GM21786 (cell line): ENCODE results near the gene FURIN.
"Not testable (repeated sequence)": the region's sequence is repeated elsewhere in the genome, so short reads cannot be mapped to it uniquely, and the experiment has no call there.

Experiments
- ATAC-seq: cut with Tn5 transposase; IDR thresholded peaks from one replicate; pipeline ENCODE4 v1.9.1; 2021; ENCODE audit not compliant: unreplicated experiment

FURIN gene

DNA sequence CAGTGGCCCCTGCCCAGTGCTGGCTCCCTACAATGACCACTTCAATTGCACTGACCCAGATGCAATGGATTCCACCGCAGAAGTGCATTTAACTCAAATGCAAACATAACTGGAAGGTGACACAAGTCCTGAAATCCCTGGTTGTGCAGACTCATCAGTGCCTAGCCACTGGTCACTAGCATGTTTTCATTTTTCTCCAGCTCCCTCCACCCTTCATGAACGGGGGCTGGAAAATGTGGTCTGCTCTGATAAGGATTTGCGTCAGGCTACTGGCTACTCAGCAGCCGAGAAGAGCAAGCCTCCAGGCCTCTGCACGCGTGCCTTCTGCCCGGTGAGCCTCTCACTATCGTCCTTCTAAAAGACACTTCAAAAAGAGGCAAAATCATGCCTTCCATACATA, 27.4 kb upstream of the FURIN start:
- ATAC-seq = no peak

DNA sequence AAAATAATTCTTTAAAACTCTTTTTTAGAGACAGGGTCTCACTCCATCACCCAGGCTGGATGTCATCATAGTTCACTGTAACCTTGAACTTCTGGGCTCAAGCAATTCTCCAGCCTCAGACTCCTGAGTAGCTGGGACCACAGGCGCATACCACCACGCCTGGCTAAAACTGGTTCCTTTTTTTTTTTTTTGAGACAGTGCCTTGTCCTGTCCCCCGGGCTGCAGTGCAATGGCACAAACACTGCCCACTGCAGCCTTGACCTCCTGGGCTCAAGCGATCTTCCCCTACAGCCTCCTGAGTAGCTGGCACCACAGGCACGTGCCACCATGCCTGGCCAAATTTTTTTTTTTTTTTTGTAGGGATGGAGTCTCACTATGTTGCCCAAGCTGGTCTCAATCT, 23.7 kb upstream of the FURIN start:
- no peak for ATAC-seq

DNA sequence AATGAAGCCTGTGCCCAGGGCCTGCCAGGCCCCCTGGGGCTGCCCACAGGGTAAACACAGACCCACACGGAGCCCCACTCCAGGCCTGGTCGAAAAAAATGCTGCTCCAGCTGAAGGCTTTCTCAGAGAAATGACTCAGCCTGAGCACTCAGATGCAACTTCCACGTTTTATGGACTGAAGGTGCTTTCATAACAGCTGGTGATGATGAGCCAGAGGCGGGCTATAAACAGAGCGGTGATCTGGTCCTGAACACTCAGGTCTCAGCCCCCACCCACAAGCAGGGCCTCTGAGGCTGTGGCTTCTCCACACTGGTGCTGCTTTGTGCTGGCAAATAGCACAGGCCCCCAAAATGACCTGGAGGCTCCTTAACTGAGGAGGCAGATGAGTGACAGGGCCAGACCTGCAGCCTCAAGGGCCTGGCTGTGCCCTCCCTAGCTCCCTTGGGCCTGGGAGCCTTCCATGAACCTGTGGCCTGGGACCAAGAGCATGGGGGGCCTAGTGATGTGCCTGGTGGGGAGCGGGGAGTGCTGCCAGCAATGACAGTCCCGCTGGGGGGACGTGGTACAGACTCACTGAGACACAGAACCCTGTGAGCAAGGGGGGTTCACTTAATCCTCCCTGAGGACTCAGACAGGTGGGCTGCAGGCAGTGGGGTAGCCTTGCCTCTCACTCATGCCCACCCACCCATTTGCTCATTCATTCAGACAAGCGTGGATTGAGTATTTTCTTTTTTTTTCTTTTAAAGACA, 23.0 kb upstream of the FURIN start:
- peak; percentile 90 for ATAC-seq

DNA sequence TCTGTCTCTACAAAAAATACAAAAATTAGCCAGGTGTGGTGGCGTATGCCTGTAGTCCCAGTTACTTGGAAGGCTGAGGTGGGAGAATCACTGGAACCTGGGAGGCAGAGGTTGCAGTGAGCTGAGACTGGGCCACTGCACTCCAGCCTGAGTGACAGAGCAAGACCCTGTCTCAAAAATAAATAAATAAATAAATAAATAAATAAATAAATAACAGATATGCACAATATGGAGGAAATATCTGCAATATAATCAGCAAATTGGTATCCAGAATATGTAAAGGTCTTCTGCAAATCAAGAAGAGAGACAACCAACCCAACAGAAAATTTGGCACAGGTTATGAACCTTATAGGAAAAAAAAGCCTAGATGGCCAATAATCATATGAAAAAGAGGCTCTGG, 19.0 kb upstream of the FURIN start:
- ATAC-seq = not testable (repeated sequence)

DNA sequence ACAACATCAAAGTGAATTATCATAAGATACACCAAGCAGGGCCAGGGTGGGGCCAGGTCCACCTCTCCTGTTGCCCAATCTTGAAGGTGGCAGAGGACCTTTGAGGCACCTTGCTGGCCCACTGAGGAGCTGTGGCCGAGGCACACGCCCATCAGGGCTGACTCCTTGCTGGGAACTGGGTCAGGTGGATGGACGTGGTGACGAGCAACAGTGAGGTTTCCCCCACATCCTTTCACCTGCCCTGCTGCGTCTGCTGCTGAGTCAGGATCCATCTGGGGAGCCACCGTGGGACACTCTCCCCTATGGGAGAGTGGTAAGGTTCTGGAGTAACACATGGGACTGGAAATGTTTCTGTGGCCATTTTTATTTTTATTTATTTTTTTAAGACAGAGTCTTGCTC, 17.3 kb upstream of the FURIN start:
- no peak for ATAC-seq

DNA sequence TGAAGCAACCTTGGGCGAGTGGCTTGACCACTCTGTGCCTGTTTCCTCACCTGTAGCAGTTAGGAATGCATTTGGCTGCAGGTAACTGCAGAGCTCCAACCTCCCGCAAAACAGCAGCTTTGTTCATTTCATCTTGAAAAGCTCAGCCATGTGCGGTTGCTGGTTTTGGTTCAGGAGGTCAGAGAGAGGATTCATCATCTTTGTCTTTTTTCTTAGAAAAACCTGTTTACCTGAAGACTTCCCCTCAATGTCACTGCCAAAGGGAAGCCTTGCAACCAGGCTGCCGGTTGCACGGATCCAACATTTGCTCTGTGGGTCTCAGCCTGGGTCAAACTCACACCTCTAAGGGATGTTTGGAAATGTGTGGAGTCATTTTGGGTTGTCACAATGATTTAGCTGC, 16.4 kb upstream of the FURIN start:
- no peak for ATAC-seq

DNA sequence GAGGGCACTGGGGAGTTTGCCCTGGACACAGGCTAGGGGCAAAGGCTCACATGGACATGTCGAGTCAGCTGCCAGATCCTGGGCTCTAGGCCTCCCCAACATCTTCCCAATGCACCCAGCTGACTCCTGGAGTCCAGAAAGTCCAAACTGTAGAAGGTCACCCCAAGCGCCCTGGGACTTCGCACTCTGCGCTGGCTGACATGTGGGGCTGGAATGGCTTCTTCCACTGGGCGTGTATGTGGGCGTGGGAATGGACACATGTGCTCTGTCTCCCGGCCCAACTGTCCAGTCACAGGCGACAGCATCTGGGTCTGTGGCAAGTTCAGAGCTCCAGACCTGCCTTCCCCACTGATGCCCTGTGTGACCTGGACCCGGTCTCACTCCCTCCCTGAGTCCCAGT, 13.2 kb upstream of the FURIN start:
- no peak for ATAC-seq

DNA sequence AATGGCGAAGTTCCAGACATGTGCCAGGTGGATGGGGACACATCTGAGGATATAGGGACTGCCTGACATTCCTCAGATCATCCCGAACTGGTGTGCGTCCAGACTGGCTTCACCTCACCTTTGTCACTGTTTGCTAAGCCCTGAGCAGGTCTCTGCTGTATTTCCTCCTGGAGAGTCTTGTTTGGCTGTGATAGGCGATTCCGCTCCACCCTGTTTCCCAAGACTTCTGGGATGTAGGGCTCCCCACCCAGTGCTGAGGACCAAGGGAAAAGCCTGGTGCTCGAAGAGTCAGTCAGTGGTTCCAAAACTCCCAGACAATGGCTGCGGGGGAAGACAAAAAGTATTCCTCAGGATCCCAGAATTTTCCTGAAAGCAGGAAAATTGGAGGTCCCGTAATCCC, 11.1 kb upstream of the FURIN start:
- no peak for ATAC-seq

DNA sequence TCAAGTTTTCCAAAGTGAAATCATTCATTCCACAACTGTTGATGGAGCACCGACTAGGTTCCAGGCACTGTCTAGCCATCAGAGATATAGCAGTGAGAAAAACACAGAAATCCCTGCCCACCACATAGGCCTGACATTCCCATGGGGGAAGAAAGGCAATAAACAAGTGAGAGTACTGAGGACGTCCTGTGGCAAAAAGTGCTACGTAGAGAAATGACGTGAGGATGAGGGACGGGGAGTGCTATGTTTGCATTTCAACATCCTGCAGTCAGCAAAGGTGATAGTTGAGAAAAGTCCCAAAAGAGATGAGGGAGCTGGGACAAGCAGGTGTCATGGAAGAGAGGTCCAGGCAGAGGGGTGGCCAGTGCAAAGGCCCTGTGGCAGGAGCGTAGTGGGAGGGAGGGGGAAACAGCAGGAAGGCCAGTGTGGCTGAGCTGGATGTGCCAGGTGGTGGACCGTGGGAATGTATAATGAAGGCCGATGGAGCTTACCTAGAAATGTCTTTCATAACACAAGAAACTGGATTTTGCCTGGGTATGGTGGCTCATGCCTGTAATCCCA, 10.4 kb upstream of the FURIN start:
- no peak for ATAC-seq

DNA sequence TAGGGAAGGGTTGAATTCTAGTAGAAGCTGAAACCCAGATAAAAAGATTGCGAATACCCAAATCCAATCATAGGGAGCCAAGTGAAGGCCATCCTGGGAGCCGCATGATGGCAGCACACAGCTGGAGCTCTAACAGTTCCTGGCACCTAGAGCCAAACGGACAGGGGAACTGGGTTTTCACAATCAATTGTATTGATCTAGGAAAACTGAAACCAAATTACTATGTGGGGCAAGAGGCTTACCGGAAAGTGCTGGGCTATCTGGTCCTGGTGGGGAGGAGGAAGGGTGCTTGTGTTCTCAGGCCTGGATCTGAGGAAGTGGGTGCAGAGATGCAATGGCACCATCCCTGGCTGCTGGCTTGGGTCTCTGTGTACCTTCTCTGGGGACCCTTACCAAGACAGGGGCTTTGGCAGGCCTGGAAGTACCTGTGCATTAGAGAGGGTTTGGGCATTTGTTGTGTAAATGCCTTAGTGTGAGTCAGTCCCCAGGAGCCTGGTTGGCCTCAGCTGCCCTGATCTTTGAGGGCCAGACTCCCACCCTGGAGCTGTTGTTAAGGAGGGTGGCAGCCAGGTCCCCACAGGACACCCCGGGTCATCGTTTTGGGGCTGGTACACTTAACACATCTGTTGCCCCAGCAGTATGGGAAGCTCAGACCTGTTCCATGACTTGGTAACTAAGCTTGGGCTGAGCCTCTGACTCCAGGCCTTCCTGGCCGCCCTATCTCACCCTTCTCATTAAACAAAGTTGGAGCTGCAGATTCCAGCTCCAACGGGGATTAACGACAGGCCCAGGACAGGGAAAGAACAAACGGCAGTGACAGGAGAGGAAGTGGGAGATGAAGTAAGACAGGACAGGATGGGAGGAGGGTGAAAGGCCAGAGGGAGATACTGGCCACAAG, 8.9 kb upstream of the FURIN start:
- ATAC-seq = no peak

DNA sequence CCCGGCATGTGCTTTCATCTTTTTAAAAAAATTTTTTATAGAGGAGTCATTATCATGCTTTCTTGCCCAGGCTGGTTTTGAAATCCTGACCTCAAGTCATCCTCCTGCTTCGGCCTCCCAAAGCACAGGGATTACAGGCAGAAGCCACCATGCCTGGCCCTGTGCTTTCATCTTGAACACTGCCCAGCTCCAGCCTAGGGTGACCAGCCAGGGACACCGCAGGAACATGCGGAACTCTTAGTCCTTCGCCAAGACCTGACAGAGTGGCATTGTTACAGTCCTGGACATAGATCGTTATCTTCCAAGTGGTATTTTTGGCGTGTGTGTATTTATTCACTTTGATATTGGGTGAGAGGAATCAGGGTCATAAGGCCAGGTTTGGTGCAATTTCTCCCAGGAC, 7.9 kb upstream of the FURIN start:
- ATAC-seq = no peak

DNA sequence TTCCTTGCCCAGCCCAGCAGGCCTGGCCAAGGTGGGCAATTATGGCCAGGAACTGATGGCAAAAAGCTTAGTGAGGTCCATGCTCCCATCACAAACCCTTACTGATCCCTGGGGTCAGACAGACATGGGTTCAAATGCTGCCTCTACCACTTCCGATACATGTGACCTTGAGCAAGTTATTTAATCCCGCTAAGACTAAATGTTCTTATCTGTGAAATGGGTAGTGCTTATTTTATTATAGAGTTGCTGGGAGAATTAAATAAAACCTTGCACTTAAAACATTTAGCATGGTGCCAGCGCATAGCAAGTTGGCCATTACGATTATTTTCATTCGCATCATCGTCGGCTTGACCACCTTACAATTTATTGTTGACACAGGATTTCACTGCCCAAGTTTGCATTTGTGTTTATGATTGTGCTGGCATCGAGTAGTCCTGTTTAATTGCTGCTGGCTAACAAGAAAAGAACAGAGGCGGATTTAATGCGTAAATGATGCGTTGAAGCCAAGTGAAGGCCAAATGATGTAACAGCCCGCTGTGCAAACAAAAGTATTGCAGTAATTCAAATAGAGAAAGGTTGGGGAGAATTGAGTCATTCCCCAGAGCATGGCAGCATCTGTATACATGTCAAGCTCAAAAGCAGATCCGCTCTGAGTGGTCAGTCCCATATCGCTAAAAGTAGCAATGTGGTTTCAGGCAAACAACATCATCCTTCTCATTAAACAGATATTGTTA, 7.3 kb upstream of the FURIN start:
- ATAC-seq = no peak

DNA sequence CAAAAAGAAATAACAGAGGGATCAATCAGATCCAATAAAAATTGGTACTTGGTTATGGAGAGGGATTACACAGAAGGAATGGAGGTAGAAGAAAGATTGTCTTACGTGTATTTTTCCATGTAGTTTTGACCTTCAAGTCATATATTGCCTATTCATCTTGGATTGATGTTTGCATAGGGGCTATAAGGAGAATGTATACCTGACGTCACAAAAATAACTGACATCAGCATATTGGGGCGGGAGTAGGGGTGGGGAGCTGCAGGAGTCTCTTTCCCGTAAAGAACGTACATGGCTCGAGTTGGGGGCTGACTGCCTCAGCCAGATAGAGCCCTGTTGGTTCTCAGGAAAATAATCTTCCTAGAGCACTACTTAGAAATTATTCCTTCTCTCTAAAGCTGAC, 5.9 kb upstream of the FURIN start:
- ATAC-seq = no peak

DNA sequence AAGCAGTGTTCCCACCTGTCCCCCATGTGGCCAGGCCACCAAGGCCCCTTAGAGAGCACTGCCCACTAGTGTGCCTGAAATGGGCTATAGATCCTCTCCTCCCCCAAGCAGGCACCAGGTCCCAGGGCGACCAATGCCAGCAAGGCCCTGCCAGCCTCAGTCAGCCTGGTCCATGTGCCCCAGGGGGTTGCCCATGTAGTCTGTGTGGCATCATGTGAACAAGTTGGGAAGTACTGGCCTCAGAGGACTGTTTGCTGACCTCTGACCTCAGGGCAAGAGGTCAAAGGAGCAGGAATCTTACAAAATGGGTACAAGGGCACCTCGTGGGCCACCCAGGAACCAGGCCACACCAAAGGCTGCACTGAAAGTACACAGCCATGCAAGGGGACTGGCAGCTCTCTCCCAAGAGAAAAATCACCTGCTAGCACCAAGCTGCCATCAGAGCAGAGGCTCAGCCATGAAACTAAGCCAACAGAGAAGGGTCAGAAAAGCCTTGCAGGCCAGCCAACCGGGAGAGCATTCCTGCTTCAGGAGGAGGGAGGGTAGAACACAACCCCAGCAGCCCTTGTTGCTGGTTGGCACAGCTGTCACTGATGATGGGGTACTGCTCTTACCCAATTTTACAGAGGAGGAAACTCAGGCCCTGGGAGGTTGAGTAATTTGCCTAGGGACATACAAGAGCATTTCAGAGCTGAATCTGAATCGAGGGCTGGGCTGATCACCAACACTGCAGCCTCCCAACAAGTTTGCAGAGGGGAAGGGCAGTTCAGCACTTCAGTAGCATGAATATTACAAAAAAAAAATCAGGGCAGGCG, 5.2 kb upstream of the FURIN start:
- no peak for ATAC-seq

DNA sequence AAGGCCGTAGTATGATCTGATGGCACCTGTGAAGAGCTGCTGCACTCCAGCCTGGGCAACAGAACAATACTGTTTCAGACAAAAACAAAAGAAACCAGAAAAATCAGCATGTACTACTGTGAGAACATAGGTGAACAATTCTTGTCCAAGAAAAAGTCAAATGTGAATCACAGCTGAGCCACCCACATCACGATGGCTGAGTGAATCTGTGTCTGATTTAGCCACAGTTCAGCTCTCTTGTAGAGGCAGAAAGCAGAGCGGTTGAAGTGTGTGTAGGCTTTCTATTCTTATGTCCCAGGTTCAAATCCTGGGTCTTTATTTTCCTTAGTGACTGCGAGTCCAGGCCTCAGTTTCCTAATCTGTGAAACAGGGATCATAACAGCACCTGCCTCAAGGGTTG, 4.4 kb upstream of the FURIN start:
- no peak for ATAC-seq

DNA sequence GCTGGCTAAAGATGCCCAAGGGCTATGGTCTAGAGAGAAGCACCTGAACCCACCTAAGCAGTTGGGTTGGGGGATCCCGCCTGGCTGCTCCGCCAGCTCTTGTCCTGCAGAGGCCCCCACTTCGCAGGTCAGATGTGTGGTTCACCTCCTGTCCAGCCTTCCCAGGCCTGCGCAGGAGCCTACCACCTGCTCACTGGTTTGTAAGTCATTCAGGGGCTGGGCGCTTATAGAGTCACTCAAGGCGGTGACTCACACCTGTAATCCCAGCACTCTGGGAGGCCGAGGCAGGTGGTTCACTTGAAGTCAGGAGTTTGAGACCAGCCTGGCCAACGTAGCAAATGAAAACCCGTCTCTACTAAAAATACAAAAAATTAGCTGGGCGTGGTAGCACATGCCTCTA, 3.9 kb upstream of the FURIN start:
- no peak for ATAC-seq

DNA sequence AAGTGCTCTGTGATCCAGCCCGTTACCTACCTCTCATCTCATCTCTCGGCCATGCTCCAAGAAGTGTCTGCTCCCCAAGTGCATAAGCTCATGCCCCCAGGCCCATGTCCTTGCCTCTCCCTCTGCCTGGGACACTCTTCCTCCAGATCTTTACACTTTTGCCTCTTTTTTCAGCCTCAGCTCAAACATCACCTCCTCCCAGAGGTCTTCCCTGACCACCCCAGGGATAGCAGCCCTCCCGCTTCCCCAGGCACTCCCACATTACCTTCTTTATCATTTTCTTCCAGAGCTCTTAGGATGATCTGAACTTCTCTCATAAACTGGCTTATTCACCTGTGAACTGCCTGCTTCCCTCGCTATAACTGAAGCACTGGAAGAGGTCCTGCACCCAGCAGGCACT, 2.7 kb upstream of the FURIN start:
- no peak for ATAC-seq

DNA sequence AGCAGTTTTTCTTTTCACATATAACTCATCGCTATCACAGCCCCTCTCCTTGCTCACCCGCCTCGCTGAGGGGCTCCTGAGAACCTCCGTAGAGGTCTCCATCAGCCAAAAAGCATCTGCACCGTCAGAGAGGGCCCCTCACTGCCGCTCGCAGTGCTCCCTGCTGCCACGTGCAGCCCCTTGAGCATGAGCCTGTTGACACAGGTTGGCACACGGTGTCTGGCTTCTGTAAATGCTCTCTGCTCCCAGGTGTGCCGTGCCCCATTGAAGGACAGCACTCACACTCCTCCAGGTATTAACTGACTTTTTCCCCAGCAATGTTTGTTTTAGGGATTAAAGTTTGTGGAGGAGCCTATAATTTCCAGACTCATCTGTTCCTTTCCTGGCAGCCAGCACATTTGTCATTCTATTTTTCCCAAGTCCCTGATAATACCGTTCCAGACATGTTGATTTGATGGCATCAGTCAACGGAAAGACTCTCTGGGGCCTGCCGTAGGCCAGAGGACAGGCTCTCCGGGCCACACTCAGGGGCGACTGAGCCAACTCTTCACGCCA, 2.1 kb upstream of the FURIN start:
- ATAC-seq = no peak

DNA sequence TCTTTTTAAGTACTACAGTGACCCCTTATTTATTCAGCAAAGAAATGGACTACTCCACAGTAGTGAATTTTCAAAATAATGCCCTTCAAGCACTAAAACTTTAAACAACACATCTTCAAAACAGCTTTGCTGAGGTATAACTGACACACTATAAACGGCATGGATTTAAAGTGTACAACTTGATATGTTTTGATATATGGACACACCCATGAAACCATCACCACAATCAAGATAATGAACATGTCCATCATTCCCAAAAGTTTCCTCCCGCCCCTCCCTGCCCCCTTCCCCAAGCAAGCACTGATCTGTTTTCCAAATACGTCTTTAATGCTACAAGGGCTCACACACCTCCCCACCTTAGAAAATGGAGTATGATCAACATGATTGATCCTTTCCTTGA, 1.6 kb upstream of the FURIN start:
- no peak for ATAC-seq

DNA sequence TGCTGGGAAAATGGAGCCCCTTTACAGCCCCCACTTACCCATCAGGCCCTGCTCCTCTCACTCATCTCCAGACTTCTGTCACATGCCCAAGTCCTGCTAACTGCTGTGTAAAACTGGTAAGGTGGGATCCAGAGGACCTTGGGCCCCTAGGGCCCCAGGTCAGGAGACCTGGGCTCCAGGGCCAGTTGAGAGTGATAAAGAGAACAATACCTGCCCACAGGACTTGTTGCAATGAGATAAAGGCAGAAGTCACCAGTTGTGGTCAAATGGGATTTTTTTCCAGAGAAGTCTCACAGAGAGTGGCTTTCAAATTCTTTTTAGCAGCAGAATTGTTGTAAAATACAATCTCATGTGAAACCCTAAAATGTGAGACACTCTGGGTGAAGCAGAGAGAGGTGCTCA, 753 bp downstream of the FURIN start:
- ATAC-seq = no peak
